HG03039 (cell line): ENCODE results near the gene ETV2.
"Not testable (repeated sequence)": the region's sequence is repeated elsewhere in the genome, so short reads cannot be mapped to it uniquely, and the experiment has no call there.

Experiments used
- ATAC-seq: cut with Tn5 transposase; IDR thresholded peaks from one replicate; pipeline ENCODE4 v1.9.1; 2021; ENCODE audit warnings: mild to moderate bottlenecking, moderate library complexity; ENCODE audit not compliant: unreplicated experiment

ETV2 gene

GRCh38 chr19:35623327-35624010 lies 18.1 kb upstream of the ETV2 start:
- ATAC-seq = no peak

- ATAC-seq = no peak
Measured at GRCh38 chr19:35628264-35628564, 13.3 kb upstream of the ETV2 start.

DNA sequence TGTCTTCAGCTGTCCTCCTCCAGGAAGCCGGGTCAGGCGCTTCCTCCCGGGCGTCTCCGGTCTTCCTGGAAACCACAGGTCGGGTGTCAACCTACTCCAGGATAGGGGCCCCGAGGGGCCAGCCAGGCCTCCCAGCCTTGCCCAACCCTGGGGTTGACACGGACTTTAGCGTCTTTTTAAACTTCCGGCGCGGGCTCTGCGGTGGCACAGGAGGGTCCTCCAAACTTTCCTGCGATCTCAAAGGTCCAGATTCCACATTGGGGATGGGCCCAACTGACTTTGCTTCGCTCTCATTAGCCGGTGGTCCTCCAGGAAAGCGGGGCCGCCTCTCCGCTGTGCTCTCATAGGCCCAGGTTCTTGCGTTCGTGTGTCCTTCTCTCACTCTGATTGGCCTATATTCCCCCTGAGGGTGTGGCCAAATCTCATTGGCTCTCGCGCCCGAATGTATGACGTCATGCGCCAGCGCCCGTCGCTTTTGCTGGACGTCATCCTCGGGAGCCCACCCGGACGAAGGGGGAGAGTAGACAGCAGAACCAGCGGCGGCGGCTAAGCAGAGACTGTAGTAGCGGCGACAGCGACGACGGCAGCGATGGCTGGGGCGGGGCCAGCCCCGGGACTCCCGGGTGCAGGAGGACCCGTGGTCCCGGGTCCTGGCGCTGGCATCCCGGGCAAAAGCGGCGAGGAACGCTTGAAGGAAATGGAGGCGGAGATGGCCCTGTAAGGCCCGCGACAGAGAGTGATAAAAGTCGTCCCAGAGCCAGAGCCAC lies 12.8 kb upstream of the ETV2 start, which contains the start of gene RBM42:
Gene RBM42, plus strand, starts transcription at position 472 of the 767 bp plus-strand sequence. Its CDS starts 118 bp downstream, at position 590.
- ATAC-seq = peak; percentile 92

DNA sequence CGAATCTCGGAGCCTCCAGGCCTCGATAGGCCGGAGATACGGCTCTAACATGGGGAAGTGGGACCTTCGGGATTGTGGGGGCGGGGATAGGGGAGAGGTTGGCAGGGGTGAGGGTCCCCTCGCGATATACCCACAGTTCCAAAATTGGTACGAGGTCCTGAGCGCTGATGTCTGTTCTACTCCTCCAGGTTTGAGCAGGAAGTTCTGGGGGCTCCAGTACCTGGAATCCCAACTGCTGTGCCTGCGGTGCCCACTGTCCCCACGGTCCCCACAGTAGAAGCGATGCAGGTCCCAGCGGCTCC lies 12.3 kb upstream of the ETV2 start:
- no peak for ATAC-seq

GRCh38 chr19:35633727-35634440 lies 7.7 kb upstream of the ETV2 start:
- ATAC-seq = no peak

DNA sequence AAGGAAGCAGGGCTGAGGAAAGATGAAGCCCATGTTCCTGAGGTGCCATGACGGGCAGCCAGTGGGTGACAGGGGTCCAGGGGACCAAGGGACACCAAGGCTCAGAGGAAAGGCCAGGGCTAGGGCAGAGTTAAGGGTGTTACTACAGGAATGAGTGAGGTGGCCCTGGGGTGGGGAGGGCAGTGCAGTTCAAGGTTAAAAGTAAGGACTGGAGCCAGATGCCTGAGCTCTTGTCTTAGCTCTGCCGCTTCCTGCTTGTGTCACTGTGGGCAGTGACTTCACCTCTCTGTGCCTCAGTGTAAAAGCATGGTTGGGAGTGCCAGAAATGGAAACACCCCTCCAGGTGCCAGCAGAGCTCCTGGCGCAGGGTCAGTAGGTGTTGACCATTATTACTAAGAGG lies 4.9 kb upstream of the ETV2 start:
- ATAC-seq = no peak

DNA sequence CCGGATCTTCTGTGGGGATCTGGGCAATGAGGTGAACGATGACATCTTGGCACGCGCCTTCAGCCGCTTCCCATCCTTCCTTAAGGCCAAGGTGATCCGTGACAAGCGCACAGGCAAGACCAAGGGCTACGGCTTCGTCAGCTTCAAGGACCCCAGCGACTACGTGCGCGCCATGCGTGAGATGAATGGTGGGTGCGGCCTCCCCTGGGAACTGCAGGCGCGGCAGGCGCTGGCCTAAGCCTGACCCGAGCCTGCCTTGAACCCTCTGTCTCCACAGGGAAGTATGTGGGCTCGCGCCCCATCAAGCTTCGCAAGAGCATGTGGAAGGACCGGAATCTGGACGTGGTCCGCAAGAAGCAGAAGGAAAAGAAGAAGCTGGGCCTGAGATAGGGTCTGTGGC lies 4.4 kb upstream of the ETV2 start:
- ATAC-seq = no peak

DNA sequence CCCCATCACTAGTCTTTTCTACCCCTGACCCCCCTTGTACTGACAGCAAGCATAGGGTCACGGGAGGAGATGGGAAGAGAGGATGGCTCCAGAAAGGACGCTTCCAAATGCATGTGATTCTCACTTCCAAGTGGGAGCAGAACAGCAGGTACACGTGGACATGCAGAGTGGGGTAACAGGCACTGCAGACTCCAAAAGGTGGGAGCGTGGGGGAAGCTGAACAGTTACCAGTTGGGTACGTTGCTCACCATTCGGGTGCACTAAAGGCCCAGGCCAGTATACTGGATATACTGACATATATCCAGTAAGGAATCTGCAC lies 2.3 kb upstream of the ETV2 start:
- ATAC-seq = no peak

DNA sequence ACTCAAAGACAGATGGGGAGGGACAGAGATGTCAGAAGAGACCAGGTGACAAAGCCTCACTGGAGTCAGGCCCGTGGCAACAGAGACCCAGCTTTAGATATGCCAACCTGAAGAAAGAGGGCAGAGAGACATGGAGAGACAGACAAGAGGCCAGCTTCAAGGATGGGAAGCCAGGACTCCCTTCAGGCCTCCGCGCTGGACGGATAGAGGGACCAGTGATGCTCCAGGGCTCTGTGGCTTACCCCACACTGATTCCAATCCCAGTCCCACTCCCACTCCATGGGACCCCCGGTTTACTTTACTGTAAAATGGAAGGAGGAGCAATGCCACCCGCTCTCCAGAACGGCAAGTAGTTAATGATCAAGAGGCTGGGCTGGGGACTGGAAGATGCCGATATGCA lies 1.7 kb upstream of the ETV2 start:
- ATAC-seq = no peak

- no peak for ATAC-seq
Measured at GRCh38 chr19:35642312-35642711, 767 bp downstream of the ETV2 start.

GRCh38 chr19:35642798-35643254 lies 1.3 kb downstream of the ETV2 start:
- ATAC-seq = no peak

DNA sequence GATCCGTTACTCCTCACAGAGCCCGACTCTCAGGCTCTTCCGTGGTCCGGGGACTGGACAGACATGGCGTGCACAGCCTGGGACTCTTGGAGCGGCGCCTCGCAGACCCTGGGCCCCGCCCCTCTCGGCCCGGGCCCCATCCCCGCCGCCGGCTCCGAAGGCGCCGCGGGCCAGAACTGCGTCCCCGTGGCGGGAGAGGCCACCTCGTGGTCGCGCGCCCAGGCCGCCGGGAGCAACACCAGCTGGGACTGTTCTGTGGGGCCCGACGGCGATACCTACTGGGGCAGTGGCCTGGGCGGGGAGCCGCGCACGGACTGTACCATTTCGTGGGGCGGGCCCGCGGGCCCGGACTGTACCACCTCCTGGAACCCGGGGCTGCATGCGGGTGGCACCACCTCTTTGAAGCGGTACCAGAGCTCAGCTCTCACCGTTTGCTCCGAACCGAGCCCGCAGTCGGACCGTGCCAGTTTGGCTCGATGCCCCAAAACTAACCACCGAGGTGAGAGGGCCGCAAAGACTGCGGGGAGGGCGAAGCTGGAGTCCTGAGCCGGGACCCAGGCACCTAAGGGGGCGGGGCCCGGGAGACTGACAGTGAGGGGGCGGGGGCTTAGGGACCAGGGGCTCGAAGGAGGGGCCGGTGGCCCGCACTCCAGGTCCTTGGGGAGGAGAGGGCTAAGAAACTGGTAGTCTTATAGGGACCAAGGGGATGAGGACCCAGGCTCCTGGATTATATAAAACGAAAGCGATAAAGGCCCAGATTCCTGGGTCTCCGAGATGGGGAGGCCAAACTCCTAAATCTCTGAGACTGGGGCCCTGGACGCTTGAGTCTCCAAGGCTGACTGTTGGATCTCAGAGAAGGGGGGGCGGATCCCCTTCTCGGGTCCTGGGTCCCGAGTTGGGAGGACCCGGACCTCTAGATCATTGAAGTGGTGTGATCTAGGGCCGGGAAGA lies 2.0 kb downstream of the ETV2 start:
- peak; percentile 26 for ATAC-seq

- peak; percentile 60 for ATAC-seq
Measured at GRCh38 chr19:35644206-35644986, 2.9 kb downstream of the ETV2 start.

- no peak for ATAC-seq
Measured at GRCh38 chr19:35644987-35645679, 3.6 kb downstream of the ETV2 start.

DNA sequence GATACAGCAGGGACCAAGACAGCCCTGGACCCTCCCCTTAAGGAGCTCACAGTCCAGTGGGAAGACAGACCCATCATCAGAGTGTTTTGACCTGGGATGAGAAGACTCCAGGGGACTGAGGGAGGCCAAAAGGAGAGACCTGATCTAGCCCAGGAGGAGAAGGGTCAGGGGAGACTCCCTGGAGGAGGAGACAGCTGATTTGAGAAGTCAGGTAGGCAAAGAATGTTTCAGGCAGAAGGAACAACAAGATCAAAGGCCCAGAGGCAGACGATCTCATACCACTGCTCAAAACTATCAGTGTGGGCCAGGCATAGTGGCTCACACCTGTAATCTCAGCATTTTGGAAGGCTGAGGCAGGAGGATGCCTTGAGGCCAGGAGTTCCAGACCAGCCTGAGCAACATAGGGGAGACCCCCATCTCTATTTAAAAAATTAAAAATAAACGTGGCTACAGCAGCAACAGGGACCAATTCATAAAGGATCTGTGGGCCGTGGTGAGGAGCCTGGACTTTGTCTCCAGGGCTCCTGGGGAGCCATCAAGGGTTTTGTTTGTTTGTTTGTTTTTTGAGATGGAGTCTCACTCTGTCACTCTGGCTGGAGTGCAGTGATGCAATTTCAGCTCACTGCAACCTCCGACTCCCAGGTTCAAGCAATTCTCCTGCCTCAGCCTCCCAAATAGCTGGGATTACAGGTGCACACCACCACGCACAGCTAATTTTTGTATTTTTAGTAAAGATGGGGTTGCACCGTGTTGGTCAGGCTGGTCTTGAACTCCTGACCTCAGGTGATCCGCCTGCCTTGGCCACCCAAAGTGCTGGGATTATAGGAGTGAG lies 4.4 kb downstream of the ETV2 start:
- ATAC-seq = no peak

- peak; percentile 38 for ATAC-seq
Measured at GRCh38 chr19:35648017-35648961, 6.7 kb downstream of the ETV2 start, which contains the start of gene COX6B1. Gene COX6B1 (plus strand): TSS chr19:35648323. CDS start chr19:35651244, 2,921 bp downstream.

GRCh38 chr19:35650581-35650980 lies 9.0 kb downstream of the ETV2 start:
- no peak for ATAC-seq

DNA sequence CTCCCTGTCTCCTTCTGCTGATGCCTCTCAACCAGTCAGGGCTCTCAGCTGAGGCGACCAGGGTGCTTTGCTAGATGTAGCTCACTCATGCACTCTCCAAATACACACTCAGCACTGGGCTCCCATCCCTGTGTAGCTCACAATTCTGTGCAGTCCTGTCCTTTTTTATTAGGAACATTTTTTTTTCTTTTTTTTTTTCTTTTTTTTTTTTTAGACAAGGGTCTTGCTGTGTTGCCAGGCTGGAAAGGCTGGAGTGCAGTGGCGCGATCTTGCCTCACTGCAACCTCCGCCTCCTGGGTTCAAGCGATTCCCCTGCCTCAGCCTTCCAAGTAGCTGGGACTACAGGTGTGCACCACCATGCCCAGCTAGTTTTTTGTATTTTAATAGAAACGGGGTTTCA lies 13.3 kb downstream of the ETV2 start:
- ATAC-seq = not testable (repeated sequence)
